ENCODE results near the gene AMBP.
"Not testable (repeated sequence)": the region's sequence is repeated elsewhere in the genome, so short reads cannot be mapped to it uniquely, and the experiment has no call there.

Gene AMBP

GRCh38 chr9:114091711-114092110 is 13.6 kb upstream of the AMBP start:
- DNase-seq = no peak

- DNase-seq = no peak
Measured at GRCh38 chr9:114090798-114091197, 12.7 kb upstream of the AMBP start.

- DNase-seq = no peak
Measured at GRCh38 chr9:114089206-114089840, 11.2 kb upstream of the AMBP start.

- DNase-seq = no peak
Measured at GRCh38 chr9:114088571-114089170, 10.6 kb upstream of the AMBP start.

GRCh38 chr9:114087721-114088120 is 9.6 kb upstream of the AMBP start:
- no peak for DNase-seq

- no peak for DNase-seq
Measured at GRCh38 chr9:114086607-114087006, 8.5 kb upstream of the AMBP start.

GRCh38 chr9:114086009-114086408 is 7.9 kb upstream of the AMBP start:
- DNase-seq = no peak

- no peak for DNase-seq
Measured at GRCh38 chr9:114085387-114085789, 7.3 kb upstream of the AMBP start.

- DNase-seq = no peak
Measured at GRCh38 chr9:114084282-114085073, 6.4 kb upstream of the AMBP start.

GRCh38 chr9:114083666-114084065 is 5.6 kb upstream of the AMBP start:
- DNase-seq = no peak

- not testable (repeated sequence) for DNase-seq
Measured at GRCh38 chr9:114082763-114083412, 4.8 kb upstream of the AMBP start.

- DNase-seq = peak; percentile 38 to 67 (median 62)
Measured at GRCh38 chr9:114082017-114082762, 4.1 kb upstream of the AMBP start.

GRCh38 chr9:114081441-114082016 is 3.4 kb upstream of the AMBP start:
- no peak for DNase-seq

- no peak for DNase-seq
Measured at GRCh38 chr9:114080773-114081440, 2.8 kb upstream of the AMBP start.

- DNase-seq = no peak
Measured at GRCh38 chr9:114080195-114080772, 2.2 kb upstream of the AMBP start.

- no peak for DNase-seq
Measured at GRCh38 chr9:114078781-114079156, 669 bp upstream of the AMBP start.

GRCh38 chr9:114077162-114077837 is 800 bp downstream of the AMBP start:
- no peak for DNase-seq

GRCh38 chr9:114076237-114077161 is 1.6 kb downstream of the AMBP start:
- no peak for DNase-seq

- no peak for DNase-seq
Measured at GRCh38 chr9:114075602-114076001, 2.5 kb downstream of the AMBP start.

All from activated naive CD4-positive, alpha-beta T cell (primary cell).